Measurements from ENCODE around the gene ZNF318.

DNA sequence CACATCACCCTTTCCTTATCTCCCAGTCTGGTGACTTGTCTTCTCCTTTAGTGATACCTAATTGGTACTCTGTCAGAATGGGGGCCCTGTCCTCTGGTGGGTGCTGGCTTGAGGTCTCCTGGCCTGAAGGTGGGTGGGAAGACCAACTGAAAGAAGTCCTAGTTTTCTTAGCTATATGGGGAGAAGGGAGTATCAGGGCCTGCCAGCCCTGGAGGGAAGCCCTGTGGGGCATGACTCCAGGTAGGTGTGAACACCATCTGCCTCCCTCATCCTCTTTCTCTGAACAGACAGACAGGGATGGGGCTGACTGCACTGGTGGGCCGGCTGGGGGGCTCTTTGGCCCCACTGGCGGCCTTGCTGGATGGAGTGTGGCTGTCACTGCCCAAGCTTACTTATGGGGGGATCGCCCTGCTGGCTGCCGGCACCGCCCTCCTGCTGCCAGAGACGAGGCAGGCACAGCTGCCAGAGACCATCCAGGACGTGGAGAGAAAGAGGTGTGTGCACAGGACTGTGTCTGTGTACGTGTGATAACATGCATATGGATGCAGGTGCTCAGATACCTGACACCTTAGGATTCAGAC, 65.6 kb downstream of the ZNF318 start:
- TF ChIP-seq, protein P1, sequence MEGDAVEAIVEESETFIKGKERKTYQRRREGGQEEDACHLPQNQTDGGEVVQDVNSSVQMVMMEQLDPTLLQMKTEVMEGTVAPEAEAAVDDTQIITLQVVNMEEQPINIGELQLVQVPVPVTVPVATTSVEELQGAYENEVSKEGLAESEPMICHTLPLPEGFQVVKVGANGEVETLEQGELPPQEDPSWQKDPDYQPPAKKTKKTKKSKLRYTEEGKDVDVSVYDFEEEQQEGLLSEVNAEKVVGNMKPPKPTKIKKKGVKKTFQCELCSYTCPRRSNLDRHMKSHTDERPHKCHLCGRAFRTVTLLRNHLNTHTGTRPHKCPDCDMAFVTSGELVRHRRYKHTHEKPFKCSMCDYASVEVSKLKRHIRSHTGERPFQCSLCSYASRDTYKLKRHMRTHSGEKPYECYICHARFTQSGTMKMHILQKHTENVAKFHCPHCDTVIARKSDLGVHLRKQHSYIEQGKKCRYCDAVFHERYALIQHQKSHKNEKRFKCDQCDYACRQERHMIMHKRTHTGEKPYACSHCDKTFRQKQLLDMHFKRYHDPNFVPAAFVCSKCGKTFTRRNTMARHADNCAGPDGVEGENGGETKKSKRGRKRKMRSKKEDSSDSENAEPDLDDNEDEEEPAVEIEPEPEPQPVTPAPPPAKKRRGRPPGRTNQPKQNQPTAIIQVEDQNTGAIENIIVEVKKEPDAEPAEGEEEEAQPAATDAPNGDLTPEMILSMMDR (IDR thresholded peaks at IDR 0.05; ENCODE audit: low read length) = no peak
- TF ChIP-seq EZH2phosphoT487 (IDR thresholded peaks at IDR 0.05; ENCODE audit: low read length) (no peak), EZH2 (optimal IDR thresholded peaks at IDR 0.05; ENCODE audit: low read depth, low read length) (no peak)

All from MM.1S (cell line).